Esophagus muscularis mucosa (tissue), 3 donors: Measurements from ENCODE around the gene ITPR1.

Source experiments
- CTCF ChIP-seq, 3 experiments: fragments of 200-600 bp in 2 of 3; fragments of 450-650 bp in 1 of 3; sonication (generic) in 2 of 3; IDR thresholded peaks; one replicate each; pipeline ENCODE4 v1.5.1; 2017 to 2019; ENCODE audit warnings: antibody characterized with exemption in 3 of 3, mild to moderate bottlenecking in 2 of 3, moderate library complexity in 1 of 3
- POLR2A ChIP-seq: fragments of 450-650 bp; IDR thresholded peaks from one replicate; pipeline ENCODE4 v1.6.1; 2017; ENCODE audit warnings: antibody characterized with exemption, moderate library complexity, mild to moderate bottlenecking, low read depth

GRCh38 chr3:4678320-4678719 is 185.2 kb downstream of the ITPR1 start:
- no peak for TF ChIP-seq CTCF (IDR thresholded peaks at IDR 0.05)
- no peak for TF ChIP-seq POLR2A
